Neural cell (in vitro differentiated cells): ENCODE data around the gene UBE4B.

Experiments
- EP300 ChIP-seq: fragments of 450-650 bp; conservative IDR thresholded peaks from 2 replicates; pipeline ENCODE4 v1.6.1; 2014; ENCODE audit warnings: antibody characterized with exemption, mild to moderate bottlenecking, moderate library complexity; ENCODE audit not compliant: poor library complexity, severe bottlenecking
- EZH2 ChIP-seq: fragments of 200-600, 300-800 bp; shearing (Covaris generic), sonication (generic); IDR thresholded peaks from 2 replicates; pipeline ENCODE4 v1.6.1; 2014; ENCODE audit warnings: antibody characterized with exemption, low read length, borderline replicate concordance, mild to moderate bottlenecking; ENCODE audit not compliant: insufficient read depth, poor library complexity, severe bottlenecking
- POLR2AphosphoS5 ChIP-seq: IDR thresholded peaks from 2 replicates; pipeline ENCODE4 v1.6.1; 2012
- TAF1 ChIP-seq: IDR thresholded peaks from 2 replicates; pipeline ENCODE4 v1.6.1; 2012; ENCODE audit warnings: low read depth
- TF ChIP-seq, protein P1 (sequence below): fragments of 450-650 bp; IDR thresholded peaks from 2 replicates; pipeline ENCODE4 v1.5.1; 2014; ENCODE audit warnings: antibody characterized with exemption, mild to moderate bottlenecking, moderate library complexity; ENCODE audit not compliant: poor library complexity, severe bottlenecking

DNA sequence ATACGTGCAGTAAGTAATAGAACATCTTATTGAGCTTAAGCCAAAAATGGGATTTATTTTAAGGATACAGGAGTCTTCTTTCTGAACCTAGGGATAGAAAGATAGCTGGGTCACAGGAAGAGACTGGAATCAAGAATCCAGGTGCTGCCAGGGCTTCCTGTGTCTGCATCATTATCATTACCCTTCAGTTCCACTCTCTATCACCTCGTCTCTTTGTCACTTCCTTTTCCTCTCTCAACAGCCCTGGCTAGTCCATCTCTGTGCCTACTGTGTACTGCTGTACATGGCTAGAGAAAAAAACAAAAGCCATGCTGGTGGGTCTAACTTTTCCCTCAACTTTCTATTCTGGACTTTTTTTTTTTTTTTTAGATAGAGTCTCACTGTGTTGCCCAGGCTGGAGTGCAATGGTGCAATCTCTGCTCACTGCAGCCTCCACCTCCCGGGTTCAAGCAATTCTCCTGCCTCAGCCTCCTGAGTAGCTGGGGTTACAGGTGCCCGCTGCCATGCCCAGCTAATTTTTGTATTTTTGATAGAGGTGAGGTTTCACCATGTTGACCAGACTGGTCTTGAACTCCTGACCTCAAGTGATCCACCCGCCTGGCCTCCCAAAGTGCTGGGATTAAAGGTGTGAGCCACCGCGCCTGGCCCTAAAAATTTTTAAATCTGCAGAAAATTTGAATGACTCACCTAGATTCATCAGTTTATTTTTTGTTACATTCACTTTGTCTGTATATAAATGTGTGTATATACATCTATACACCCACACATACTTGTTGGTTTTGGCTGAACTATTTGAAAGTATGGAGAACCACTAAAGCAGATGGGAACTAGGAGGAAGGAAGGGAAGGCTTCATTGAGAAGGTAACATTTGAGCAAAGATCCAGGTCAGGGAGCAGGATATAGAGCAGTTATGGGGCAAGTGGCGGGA, 31.9 kb downstream of the UBE4B start:
- TF ChIP-seq POLR2AphosphoS5: no peak
- TF ChIP-seq, protein P1, sequence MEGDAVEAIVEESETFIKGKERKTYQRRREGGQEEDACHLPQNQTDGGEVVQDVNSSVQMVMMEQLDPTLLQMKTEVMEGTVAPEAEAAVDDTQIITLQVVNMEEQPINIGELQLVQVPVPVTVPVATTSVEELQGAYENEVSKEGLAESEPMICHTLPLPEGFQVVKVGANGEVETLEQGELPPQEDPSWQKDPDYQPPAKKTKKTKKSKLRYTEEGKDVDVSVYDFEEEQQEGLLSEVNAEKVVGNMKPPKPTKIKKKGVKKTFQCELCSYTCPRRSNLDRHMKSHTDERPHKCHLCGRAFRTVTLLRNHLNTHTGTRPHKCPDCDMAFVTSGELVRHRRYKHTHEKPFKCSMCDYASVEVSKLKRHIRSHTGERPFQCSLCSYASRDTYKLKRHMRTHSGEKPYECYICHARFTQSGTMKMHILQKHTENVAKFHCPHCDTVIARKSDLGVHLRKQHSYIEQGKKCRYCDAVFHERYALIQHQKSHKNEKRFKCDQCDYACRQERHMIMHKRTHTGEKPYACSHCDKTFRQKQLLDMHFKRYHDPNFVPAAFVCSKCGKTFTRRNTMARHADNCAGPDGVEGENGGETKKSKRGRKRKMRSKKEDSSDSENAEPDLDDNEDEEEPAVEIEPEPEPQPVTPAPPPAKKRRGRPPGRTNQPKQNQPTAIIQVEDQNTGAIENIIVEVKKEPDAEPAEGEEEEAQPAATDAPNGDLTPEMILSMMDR: no peak
- no peak for TF ChIP-seq TAF1
- TF ChIP-seq EP300: no peak
- no peak for TF ChIP-seq EZH2
